ENCODE measurements around the gene PMEPA1. TPM values are rescaled to one million over a fixed set of nuclear protein-coding genes. Genes with fewer than 3 reads are reported as not detected.

PMEPA1 gene
- total and polyA plus RNA-seq, 2 donors (not counting 1 experiment from before 2014, with no cell fraction given), result 9.9 to 37.4 TPM

DNA sequence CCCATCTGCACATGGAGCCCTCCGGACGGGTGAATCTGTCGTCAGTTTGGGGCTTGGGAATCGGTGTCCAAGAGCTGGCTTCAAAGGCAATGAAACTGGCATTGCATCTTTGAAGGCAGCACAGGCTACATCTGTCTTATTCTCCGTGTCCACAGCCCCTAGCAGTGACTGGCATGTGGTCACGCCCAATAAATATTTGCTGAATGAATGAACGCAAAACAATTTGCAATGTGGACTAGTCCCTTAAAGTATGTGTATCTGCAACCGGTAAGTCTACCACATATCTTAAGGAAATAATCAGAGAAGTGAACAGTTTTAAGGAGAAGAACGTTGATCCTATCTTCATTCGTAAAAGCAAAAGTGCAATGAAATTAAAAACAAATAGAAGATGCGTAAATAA, 8.0 kb upstream of the PMEPA1 start:
- no peak for DNase-seq
- H3K4me2 ChIP-seq (replicated peaks; ENCODE audit: low read depth, low read length, poor library complexity, severe bottlenecking), result peak overlapping the region; percentile 80
- no peaks in the 10 kb centered on the region for H3K9me3 ChIP-seq (ENCODE audit: control extremely low read depth in 1 of 3, control insufficient read depth in 2 of 3, insufficient read depth in 1 of 3, low read length in 2 of 3)
- peaks cover 26% of the 10 kb centered on the region for H3K79me2 ChIP-seq (ENCODE audit: control insufficient read depth, insufficient read depth, low read length)
- WGBS (ENCODE audit: insufficient coverage), result 87% methylated on average over 7 of the region's 11 CpGs
- peaks cover 0 to 11% (median 0%) of the 10 kb centered on the region in 4 experiments for H3K27me3 ChIP-seq (replicated peaks in 1 of 4; ENCODE audit: control extremely low read depth in 1 of 4, control insufficient read depth in 3 of 4, insufficient read depth in 4 of 4, low read length in 3 of 4)
- peaks cover 3% of the 10 kb centered on the region for H3K27me3 Mint-ChIP-seq
- H4K20me1 ChIP-seq (ENCODE audit: control insufficient read depth, insufficient read depth, low read length, poor library complexity, severe bottlenecking), result no peaks in the 10 kb centered on the region
- POLR2A ChIA-PET, result interaction anchor here (1.0 kb wide), 1 partner anchor 8 kb away, joined by 4 read pairs; the partner anchor contains the start of gene PMEPA1
- no peak overlapping the region for H3K27ac Mint-ChIP-seq
- no peak overlapping the region for H3K27ac ChIP-seq (ENCODE audit: low read length in 2 of 2)
- H3K4me1 ChIP-seq (ENCODE audit: control insufficient read depth in 2 of 2, insufficient read depth in 2 of 2, low read length in 2 of 2), result peaks cover 9 to 11% of the 10 kb centered on the region in 2 donors
- no peaks in the 10 kb centered on the region for H3K36me3 ChIP-seq (replicated peaks in 1 of 2; ENCODE audit: control extremely low read depth in 1 of 2, control insufficient read depth in 1 of 2, extremely low read depth in 1 of 2, insufficient read depth in 2 of 2, low read length in 1 of 2)
- TF ChIP-seq, protein P1, sequence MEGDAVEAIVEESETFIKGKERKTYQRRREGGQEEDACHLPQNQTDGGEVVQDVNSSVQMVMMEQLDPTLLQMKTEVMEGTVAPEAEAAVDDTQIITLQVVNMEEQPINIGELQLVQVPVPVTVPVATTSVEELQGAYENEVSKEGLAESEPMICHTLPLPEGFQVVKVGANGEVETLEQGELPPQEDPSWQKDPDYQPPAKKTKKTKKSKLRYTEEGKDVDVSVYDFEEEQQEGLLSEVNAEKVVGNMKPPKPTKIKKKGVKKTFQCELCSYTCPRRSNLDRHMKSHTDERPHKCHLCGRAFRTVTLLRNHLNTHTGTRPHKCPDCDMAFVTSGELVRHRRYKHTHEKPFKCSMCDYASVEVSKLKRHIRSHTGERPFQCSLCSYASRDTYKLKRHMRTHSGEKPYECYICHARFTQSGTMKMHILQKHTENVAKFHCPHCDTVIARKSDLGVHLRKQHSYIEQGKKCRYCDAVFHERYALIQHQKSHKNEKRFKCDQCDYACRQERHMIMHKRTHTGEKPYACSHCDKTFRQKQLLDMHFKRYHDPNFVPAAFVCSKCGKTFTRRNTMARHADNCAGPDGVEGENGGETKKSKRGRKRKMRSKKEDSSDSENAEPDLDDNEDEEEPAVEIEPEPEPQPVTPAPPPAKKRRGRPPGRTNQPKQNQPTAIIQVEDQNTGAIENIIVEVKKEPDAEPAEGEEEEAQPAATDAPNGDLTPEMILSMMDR (IDR thresholded peaks at IDR 0.05), result no peak
- no peak for TF ChIP-seq EZH2 (IDR thresholded peaks at IDR 0.05; ENCODE audit: borderline replicate concordance, insufficient read depth, low read depth, low read length, poor library complexity, severe bottlenecking)
- intact Hi-C loops (cut with micrococcal nuclease), result loop anchor here (1.0 to 10.0 kb wide), 4 partner anchors 7 to 1323 kb away; partner anchors contain the start of genes AURKA, CSTF1 and PMEPA1
- CTCF ChIA-PET, result interaction anchor here (1.0 to 2.2 kb wide), 3 partner anchors 8 to 369 kb away, joined by 3 to 10 read pairs (median 9); partner anchors contain the start of gene PMEPA1
- peaks cover 9% of the 10 kb centered on the region for H3K4me1 Mint-ChIP-seq
- no peak overlapping the region for H2AFZ ChIP-seq (ENCODE audit: insufficient read depth, low read depth, low read length, poor library complexity, severe bottlenecking)
- no peak overlapping the region for H3K9ac ChIP-seq (ENCODE audit: low read length)
- H3K9me3 Mint-ChIP-seq (ENCODE audit: insufficient read depth), result no peaks in the 10 kb centered on the region
- no peak overlapping the region for H3K4me3 Mint-ChIP-seq
- ATAC-seq (ENCODE audit: low read depth), result no peak
- H3K4me3 ChIP-seq (ENCODE audit: control extremely low read depth in 1 of 5, extremely low read depth in 1 of 5, insufficient read depth in 1 of 5, low read depth in 2 of 5, low read length in 4 of 5), result no peak overlapping the region

DNA sequence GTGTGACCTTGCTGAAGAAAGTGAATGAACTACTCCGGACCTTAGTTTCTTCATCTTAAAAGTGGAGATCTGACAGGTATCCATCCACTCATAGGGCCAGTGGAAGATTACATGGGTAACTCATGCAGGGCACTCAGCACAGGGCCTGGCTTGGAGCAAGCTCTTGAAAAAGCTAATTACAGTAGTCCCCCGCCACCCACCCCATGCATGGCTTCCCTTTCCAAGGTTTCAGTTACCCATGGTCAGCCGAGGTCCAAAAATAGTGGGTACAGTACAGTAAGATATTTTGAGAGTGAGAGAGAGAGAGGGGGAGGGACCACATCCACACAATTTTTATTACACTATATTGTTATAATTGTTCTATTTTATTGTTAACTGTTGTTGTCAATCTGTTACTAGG, 7.1 kb upstream of the PMEPA1 start:
- intact Hi-C loops (cut with micrococcal nuclease), result loop anchor here (10.0 kb wide), 1 partner anchor 1322 kb away; the partner anchor contains the start of genes AURKA and CSTF1
- Histone ChIP-seq H4K20me1 (ENCODE audit: control insufficient read depth, insufficient read depth, low read length, poor library complexity, severe bottlenecking) (no peaks in the 10 kb centered on the region), H3K9me3 (ENCODE audit: control extremely low read depth in 1 of 3, control insufficient read depth in 2 of 3, insufficient read depth in 1 of 3, low read length in 2 of 3) (no peaks in the 10 kb centered on the region), H3K79me2 (ENCODE audit: control insufficient read depth, insufficient read depth, low read length) (peaks cover 35% of the 10 kb centered on the region), H3K4me2 (replicated peaks; ENCODE audit: low read depth, low read length, poor library complexity, severe bottlenecking) (no peak overlapping the region), H3K36me3 (replicated peaks in 1 of 2; ENCODE audit: control extremely low read depth in 1 of 2, control insufficient read depth in 1 of 2, extremely low read depth in 1 of 2, insufficient read depth in 2 of 2, low read length in 1 of 2) (no peaks in the 10 kb centered on the region), H3K27me3 (replicated peaks in 1 of 4; ENCODE audit: control extremely low read depth in 1 of 4, control insufficient read depth in 3 of 4, insufficient read depth in 4 of 4, low read length in 3 of 4) (peaks cover 0 to 2% (median 0%) of the 10 kb centered on the region in 4 experiments), H3K9ac (ENCODE audit: low read length) (no peak overlapping the region), H2AFZ (ENCODE audit: insufficient read depth, low read depth, low read length, poor library complexity, severe bottlenecking) (no peak overlapping the region), H3K4me1 (ENCODE audit: control insufficient read depth in 2 of 2, insufficient read depth in 2 of 2, low read length in 2 of 2) (peaks cover 11 to 12% of the 10 kb centered on the region in 2 donors), H3K27ac (ENCODE audit: low read length in 2 of 2) (no peak overlapping the region), H3K4me3 (ENCODE audit: control extremely low read depth in 1 of 5, extremely low read depth in 1 of 5, insufficient read depth in 1 of 5, low read depth in 2 of 5, low read length in 4 of 5) (no peak overlapping the region)
- WGBS (ENCODE audit: insufficient coverage), result 100% methylated on average over 1 of the region's 3 CpGs
- H3K27me3 Mint-ChIP-seq, result no peaks in the 10 kb centered on the region
- DNase-seq (no peak), ATAC-seq (ENCODE audit: low read depth) (no peak)
- no peak overlapping the region for H3K27ac Mint-ChIP-seq
- ChIA-PET CTCF (interaction anchor here (1.1 kb wide), 1 partner anchor 63 kb away, joined by 3 read pairs; no protein-coding TSS in a partner anchor), POLR2A (no interaction called here)
- H3K9me3 Mint-ChIP-seq (ENCODE audit: insufficient read depth), result no peaks in the 10 kb centered on the region
- peaks cover 13% of the 10 kb centered on the region for H3K4me1 Mint-ChIP-seq
- no peak for TF ChIP-seq EZH2 (IDR thresholded peaks at IDR 0.05; ENCODE audit: borderline replicate concordance, insufficient read depth, low read depth, low read length, poor library complexity, severe bottlenecking)
- TF ChIP-seq, protein P1 (IDR thresholded peaks at IDR 0.05), result no peak
- H3K4me3 Mint-ChIP-seq, result no peak overlapping the region
